HG03097 (cell line): ENCODE data around the gene ELMO1.

Experiments
- ATAC-seq: cut with Tn5 transposase; IDR thresholded peaks from one replicate; pipeline ENCODE4 v1.9.1; 2021; ENCODE audit not compliant: unreplicated experiment, low FRiP score

ELMO1 gene

GRCh38 chr7:37083311-37084096 is 365.2 kb downstream of the ELMO1 start:
- ATAC-seq: no peak

GRCh38 chr7:37081436-37081835 is 367.2 kb downstream of the ELMO1 start:
- no peak for ATAC-seq

- ATAC-seq: no peak
These were observed 369.2 kb downstream of the ELMO1 start for GRCh38 chr7:37079420-37079819.

GRCh38 chr7:37076668-37077067 is 372.0 kb downstream of the ELMO1 start:
- no peak for ATAC-seq

- ATAC-seq: no peak
These were observed 374.3 kb downstream of the ELMO1 start for GRCh38 chr7:37074370-37074769.

- no peak for ATAC-seq
These were observed 377.5 kb downstream of the ELMO1 start for GRCh38 chr7:37071124-37071523.

GRCh38 chr7:37070471-37070870 is 378.2 kb downstream of the ELMO1 start:
- ATAC-seq: no peak

GRCh38 chr7:37070031-37070430 is 378.6 kb downstream of the ELMO1 start:
- no peak for ATAC-seq

GRCh38 chr7:37069336-37069735 is 379.3 kb downstream of the ELMO1 start:
- ATAC-seq: no peak

GRCh38 chr7:37068902-37069301 is 379.8 kb downstream of the ELMO1 start:
- ATAC-seq: no peak

GRCh38 chr7:37068038-37068437 is 380.6 kb downstream of the ELMO1 start:
- no peak for ATAC-seq

GRCh38 chr7:37065779-37066271 is 382.8 kb downstream of the ELMO1 start:
- peak; percentile 48 for ATAC-seq

- no peak for ATAC-seq
These were observed 386.2 kb downstream of the ELMO1 start for GRCh38 chr7:37062560-37062859.

- ATAC-seq: no peak
These were observed 386.7 kb downstream of the ELMO1 start for GRCh38 chr7:37061849-37062559.

- no peak for ATAC-seq
These were observed 392.3 kb downstream of the ELMO1 start for GRCh38 chr7:37056234-37056912.

- ATAC-seq: no peak
These were observed 393.9 kb downstream of the ELMO1 start for GRCh38 chr7:37054624-37055241.

- ATAC-seq: no peak
These were observed 396.0 kb downstream of the ELMO1 start for GRCh38 chr7:37052705-37053104.

GRCh38 chr7:37050801-37051200 is 397.9 kb downstream of the ELMO1 start:
- no peak for ATAC-seq

- no peak for ATAC-seq
These were observed 400.0 kb downstream of the ELMO1 start for GRCh38 chr7:37048674-37049073.

GRCh38 chr7:37047260-37047659 is 401.4 kb downstream of the ELMO1 start:
- ATAC-seq: no peak

- no peak for ATAC-seq
These were observed 402.1 kb downstream of the ELMO1 start for GRCh38 chr7:37046531-37047079.
